ENCODE measurements around the gene CUZD1.

CUZD1 gene

DNA sequence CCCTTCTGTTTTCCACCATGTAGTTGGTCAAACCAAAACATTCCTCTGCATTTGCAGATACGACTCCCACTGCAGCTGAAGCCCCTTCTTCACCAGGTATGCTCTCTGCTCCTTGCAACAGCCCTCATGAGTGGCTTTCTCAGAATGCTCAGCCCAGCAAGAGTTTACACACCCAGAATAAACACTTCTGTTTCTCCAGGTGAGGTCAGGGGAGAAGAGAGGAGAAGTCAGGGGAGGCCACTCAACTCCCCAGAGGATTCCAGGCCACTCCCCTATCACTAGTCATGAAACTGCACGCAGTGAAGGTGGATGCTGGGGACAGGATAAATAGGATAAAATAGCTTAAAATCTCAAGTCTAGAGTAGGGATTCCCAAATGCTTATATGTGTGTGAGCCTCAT is 31.2 kb downstream of the CUZD1 start:
- no peak for DNase-seq (ENCODE audit: low read depth)

DNA sequence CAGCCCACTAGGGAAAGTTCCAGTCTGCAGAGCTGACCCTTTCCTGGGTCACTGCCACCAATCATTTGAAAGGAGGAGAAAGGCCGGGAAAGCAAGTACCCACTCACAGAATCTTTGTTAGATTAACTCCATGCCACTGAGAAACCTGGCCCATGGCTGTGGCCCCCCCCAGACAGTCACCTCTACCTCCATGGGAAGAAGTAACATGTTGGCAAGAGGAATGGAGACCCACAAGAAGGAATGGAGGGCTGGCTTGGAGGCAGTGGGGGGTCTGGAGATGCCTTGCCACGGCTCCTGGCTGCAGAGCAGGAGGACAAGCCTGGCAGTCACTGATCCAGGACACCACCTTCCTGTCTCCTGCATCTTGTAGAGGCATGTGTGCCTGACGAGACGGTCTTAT is 32.9 kb downstream of the CUZD1 start:
- no peak for DNase-seq (ENCODE audit: low read depth)

- no peak for DNase-seq (ENCODE audit: low read depth)
Measured at GRCh38 chr10:122802282-122802681, 43.4 kb downstream of the CUZD1 start.

DNA sequence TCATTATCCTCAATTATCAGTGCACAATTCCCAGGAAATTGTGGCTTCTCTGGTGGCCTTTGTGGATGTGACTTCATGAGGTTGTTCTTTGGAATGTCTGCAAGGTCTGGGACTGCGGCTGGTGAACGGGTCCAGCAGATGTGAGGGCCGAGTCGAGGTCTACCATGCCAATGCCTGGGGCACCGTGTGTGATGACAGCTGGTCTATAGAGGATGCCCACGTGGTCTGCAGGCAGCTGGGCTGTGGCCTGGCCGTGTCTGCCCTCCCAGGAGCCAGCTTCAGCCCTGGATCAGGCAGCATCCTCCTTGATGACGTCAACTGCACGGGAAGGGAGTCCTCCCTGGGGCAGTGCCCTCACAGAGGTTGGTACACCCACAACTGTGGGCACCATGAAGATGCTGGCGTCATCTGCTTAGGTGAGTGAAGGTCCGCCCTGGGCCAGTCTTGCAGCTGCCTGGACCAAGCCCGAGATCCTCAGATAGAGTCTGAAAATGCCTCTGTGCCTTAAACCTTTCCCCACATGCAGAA is 46.9 kb downstream of the CUZD1 start:
- no peak for DNase-seq (ENCODE audit: low read depth)

GRCh38 chr10:122796796-122797195 is 48.9 kb downstream of the CUZD1 start:
- no peak for DNase-seq (ENCODE audit: low read depth)

GRCh38 chr10:122795924-122796323 is 49.7 kb downstream of the CUZD1 start:
- no peak for DNase-seq (ENCODE audit: low read depth)

DNA sequence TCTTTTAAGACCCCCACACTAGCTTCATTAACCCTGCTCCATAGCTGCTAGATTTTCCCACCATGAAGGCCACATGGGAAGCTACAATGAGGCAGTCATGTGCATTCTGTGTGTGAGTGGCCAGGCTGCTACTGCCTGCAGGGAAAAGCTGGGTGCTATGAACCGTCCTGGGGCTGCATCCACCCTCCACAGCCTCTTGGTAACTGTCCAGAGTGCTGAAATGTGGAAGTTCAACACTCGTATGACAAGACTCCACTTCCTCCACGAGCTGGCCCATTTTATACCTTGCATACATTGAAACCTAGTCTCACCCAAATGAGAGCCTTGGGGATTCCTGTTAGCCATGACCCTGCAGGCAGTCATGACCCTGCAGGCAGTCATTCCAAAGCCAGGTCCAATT is 59.4 kb downstream of the CUZD1 start:
- no peak for DNase-seq (ENCODE audit: low read depth)

GRCh38 chr10:122782911-122783310 is 62.7 kb downstream of the CUZD1 start:
- DNase-seq (ENCODE audit: low read depth) = no peak
